Liver (tissue), 2 donors: Measurements from ENCODE around the gene ZNF772.

ENCODE experiments used
- REST ChIP-seq: IDR thresholded peaks from 2 replicates; pipeline ENCODE4 v1.6.1; 2016; ENCODE audit warnings: antibody characterized with exemption, mild to moderate bottlenecking
- TF ChIP-seq, protein P1 (sequence below): fragments of 150-350 bp; IDR thresholded peaks from 2 replicates; pipeline ENCODE4 v1.5.1; 2017; ENCODE audit warnings: improper control_type of control experiment, low read depth, low read length; ENCODE audit not compliant: missing input control
- donor health status: healthy.

DNA sequence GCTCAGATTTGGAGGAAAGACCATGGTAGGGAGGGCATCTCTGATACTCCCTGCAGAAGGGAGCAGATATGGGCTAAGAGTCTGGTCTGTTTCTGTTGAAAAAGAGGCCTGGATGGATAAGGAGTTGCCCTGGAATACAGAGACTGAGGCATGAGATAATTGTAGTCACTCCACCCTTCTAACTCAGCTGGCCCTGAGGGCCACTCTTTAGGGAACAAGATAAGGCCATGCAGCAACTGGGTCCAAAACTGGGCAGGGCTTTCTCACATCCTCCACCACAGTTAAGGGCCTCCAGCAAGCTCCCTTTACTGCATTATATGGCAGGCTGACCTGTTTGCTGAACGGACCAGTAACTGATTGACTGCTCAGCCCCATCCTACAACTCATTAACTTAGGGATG is 40.9 kb downstream of the ZNF772 start:
- TF ChIP-seq, protein P1, sequence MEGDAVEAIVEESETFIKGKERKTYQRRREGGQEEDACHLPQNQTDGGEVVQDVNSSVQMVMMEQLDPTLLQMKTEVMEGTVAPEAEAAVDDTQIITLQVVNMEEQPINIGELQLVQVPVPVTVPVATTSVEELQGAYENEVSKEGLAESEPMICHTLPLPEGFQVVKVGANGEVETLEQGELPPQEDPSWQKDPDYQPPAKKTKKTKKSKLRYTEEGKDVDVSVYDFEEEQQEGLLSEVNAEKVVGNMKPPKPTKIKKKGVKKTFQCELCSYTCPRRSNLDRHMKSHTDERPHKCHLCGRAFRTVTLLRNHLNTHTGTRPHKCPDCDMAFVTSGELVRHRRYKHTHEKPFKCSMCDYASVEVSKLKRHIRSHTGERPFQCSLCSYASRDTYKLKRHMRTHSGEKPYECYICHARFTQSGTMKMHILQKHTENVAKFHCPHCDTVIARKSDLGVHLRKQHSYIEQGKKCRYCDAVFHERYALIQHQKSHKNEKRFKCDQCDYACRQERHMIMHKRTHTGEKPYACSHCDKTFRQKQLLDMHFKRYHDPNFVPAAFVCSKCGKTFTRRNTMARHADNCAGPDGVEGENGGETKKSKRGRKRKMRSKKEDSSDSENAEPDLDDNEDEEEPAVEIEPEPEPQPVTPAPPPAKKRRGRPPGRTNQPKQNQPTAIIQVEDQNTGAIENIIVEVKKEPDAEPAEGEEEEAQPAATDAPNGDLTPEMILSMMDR: no peak
- no peak for TF ChIP-seq REST
